ENCODE data around the gene ADNP2. TPM values are rescaled to one million over a fixed set of nuclear protein-coding genes. Genes with fewer than 3 reads are reported as not detected.

The ADNP2 gene
- total and polyA plus RNA-seq, 2 experiments from 2014 or later = 19.3 to 66.4 TPM

DNA sequence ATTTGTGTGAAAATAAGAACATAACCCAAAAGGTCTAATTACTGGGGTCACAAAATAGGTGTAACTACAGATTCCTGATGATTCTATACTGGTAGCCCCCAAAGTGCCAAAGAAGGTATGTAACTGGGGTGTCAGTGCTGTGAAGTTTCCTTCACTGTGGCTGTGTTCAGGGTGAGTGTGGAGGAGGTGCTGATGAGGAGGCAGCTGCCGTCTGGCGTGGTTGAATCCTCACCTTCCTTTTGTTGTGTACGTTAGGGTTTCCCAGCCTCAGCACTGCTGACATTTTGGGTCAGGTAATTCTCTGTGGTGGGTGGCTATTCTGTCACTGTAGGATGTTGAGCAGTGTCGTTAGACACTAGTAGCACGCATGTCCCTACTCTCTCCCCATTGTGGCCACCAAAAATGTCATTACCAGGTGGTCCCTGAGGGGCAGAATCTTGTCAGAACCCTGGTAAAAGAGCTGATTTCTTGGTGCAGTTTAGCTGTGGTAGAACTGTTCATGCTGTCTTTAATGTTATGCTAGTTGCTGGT lies 31.5 kb downstream of the ADNP2 start:
- Mint-ChIP-seq H3K9me3 (no peaks in the 10 kb centered on the region), H3K27me3 (ENCODE audit: insufficient read depth, low read depth, poor library complexity) (peaks cover 3% of the 10 kb centered on the region), H3K4me3 (no peak overlapping the region), H3K27ac (no peak overlapping the region), H3K36me3 (ENCODE audit: low read depth) (peaks cover 50% of the 10 kb centered on the region), H3K4me1 (0 out of 3 replicates have a peak, but pooled peaks cover 4% of the 10 kb centered on the region)
- no peaks in the 10 kb centered on the region; the same call in 1 of the 2 replicates for H3F3A ChIP-seq (replicated peaks; ENCODE audit: low read depth)
- TF ChIP-seq EZH2 (IDR thresholded peaks at IDR 0.05; ENCODE audit: low read depth, unreplicated experiment) (no peak), CREB1 (CRISPR knock-in tag; IDR thresholded peaks at IDR 0.05; ENCODE audit: low read depth) (no peak), ZNF114 (CRISPR knock-in tag; IDR thresholded peaks at IDR 0.05) (no peak), ZNF331 (CRISPR knock-in tag; IDR thresholded peaks at IDR 0.05; ENCODE audit: low read depth) (no peak), STAT1 (IDR thresholded peaks at IDR 0.05; ENCODE audit: unreplicated experiment) (no peak), NANOG (IDR thresholded peaks at IDR 0.05; ENCODE audit: borderline replicate concordance) (no peak), JUNB (IDR thresholded peaks at IDR 0.05; ENCODE audit: unreplicated experiment) (no peak), EZH2phosphoT487 (IDR thresholded peaks at IDR 0.05; ENCODE audit: unreplicated experiment) (no peak)
- TF ChIP-seq, protein P1, sequence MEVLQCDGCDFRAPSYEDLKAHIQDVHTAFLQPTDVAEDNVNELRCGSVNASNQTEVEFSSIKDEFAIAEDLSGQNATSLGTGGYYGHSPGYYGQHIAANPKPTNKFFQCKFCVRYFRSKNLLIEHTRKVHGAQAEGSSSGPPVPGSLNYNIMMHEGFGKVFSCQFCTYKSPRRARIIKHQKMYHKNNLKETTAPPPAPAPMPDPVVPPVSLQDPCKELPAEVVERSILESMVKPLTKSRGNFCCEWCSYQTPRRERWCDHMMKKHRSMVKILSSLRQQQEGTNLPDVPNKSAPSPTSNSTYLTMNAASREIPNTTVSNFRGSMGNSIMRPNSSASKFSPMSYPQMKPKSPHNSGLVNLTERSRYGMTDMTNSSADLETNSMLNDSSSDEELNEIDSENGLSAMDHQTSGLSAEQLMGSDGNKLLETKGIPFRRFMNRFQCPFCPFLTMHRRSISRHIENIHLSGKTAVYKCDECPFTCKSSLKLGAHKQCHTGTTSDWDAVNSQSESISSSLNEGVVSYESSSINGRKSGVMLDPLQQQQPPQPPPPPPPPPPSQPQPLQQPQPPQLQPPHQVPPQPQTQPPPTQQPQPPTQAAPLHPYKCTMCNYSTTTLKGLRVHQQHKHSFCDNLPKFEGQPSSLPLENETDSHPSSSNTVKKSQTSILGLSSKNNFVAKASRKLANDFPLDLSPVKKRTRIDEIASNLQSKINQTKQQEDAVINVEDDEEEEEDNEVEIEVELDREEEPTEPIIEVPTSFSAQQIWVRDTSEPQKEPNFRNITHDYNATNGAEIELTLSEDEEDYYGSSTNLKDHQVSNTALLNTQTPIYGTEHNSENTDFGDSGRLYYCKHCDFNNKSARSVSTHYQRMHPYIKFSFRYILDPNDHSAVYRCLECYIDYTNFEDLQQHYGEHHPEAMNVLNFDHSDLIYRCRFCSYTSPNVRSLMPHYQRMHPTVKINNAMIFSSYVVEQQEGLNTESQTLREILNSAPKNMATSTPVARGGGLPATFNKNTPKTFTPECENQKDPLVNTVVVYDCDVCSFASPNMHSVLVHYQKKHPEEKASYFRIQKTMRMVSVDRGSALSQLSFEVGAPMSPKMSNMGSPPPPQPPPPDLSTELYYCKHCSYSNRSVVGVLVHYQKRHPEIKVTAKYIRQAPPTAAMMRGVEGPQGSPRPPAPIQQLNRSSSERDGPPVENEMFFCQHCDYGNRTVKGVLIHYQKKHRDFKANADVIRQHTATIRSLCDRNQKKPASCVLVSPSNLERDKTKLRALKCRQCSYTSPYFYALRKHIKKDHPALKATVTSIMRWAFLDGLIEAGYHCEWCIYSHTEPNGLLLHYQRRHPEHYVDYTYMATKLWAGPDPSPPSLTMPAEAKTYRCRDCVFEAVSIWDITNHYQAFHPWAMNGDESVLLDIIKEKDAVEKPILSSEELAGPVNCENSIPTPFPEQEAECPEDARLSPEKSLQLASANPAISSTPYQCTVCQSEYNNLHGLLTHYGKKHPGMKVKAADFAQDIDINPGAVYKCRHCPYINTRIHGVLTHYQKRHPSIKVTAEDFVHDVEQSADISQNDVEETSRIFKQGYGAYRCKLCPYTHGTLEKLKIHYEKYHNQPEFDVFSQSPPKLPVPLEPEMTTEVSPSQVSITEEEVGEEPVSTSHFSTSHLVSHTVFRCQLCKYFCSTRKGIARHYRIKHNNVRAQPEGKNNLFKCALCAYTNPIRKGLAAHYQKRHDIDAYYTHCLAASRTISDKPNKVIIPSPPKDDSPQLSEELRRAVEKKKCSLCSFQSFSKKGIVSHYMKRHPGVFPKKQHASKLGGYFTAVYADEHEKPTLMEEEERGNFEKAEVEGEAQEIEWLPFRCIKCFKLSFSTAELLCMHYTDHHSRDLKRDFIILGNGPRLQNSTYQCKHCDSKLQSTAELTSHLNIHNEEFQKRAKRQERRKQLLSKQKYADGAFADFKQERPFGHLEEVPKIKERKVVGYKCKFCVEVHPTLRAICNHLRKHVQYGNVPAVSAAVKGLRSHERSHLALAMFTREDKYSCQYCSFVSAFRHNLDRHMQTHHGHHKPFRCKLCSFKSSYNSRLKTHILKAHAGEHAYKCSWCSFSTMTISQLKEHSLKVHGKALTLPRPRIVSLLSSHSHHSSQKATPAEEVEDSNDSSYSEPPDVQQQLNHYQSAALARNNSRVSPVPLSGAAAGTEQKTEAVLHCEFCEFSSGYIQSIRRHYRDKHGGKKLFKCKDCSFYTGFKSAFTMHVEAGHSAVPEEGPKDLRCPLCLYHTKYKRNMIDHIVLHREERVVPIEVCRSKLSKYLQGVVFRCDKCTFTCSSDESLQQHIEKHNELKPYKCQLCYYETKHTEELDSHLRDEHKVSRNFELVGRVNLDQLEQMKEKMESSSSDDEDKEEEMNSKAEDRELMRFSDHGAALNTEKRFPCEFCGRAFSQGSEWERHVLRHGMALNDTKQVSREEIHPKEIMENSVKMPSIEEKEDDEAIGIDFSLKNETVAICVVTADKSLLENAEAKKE (CRISPR knock-in tag; IDR thresholded peaks at IDR 0.05) = no peak
- TF ChIP-seq, protein P2, sequence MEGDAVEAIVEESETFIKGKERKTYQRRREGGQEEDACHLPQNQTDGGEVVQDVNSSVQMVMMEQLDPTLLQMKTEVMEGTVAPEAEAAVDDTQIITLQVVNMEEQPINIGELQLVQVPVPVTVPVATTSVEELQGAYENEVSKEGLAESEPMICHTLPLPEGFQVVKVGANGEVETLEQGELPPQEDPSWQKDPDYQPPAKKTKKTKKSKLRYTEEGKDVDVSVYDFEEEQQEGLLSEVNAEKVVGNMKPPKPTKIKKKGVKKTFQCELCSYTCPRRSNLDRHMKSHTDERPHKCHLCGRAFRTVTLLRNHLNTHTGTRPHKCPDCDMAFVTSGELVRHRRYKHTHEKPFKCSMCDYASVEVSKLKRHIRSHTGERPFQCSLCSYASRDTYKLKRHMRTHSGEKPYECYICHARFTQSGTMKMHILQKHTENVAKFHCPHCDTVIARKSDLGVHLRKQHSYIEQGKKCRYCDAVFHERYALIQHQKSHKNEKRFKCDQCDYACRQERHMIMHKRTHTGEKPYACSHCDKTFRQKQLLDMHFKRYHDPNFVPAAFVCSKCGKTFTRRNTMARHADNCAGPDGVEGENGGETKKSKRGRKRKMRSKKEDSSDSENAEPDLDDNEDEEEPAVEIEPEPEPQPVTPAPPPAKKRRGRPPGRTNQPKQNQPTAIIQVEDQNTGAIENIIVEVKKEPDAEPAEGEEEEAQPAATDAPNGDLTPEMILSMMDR (conservative IDR thresholded peaks at IDR 0.05; ENCODE audit: low read depth in 2 of 2) = no peak
- TF ChIP-seq, protein P3, sequence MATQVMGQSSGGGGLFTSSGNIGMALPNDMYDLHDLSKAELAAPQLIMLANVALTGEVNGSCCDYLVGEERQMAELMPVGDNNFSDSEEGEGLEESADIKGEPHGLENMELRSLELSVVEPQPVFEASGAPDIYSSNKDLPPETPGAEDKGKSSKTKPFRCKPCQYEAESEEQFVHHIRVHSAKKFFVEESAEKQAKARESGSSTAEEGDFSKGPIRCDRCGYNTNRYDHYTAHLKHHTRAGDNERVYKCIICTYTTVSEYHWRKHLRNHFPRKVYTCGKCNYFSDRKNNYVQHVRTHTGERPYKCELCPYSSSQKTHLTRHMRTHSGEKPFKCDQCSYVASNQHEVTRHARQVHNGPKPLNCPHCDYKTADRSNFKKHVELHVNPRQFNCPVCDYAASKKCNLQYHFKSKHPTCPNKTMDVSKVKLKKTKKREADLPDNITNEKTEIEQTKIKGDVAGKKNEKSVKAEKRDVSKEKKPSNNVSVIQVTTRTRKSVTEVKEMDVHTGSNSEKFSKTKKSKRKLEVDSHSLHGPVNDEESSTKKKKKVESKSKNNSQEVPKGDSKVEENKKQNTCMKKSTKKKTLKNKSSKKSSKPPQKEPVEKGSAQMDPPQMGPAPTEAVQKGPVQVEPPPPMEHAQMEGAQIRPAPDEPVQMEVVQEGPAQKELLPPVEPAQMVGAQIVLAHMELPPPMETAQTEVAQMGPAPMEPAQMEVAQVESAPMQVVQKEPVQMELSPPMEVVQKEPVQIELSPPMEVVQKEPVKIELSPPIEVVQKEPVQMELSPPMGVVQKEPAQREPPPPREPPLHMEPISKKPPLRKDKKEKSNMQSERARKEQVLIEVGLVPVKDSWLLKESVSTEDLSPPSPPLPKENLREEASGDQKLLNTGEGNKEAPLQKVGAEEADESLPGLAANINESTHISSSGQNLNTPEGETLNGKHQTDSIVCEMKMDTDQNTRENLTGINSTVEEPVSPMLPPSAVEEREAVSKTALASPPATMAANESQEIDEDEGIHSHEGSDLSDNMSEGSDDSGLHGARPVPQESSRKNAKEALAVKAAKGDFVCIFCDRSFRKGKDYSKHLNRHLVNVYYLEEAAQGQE (IDR thresholded peaks at IDR 0.05; ENCODE audit: unreplicated experiment) = no peak
- DNase-seq (ENCODE audit: low spot score) = no peak
- peaks cover 27% of the 10 kb centered on the region for H4K20me1 ChIP-seq (replicated peaks; ENCODE audit: insufficient read depth)
- peaks cover 11% of the 10 kb centered on the region for H3K36me3 ChIP-seq (ENCODE audit: insufficient read depth)
- H3K27ac ChIP-seq (ENCODE audit: low read depth) = no peak overlapping the region
- H3K27me3 ChIP-seq (ENCODE audit: insufficient read depth) = no peaks in the 10 kb centered on the region
- H2AFZ ChIP-seq = no peak overlapping the region
- no peak overlapping the region for H3K4me3 ChIP-seq
- ATAC-seq = no peak
- H3K4me2 ChIP-seq = no peak overlapping the region
- H3K9me2 ChIP-seq (ENCODE audit: insufficient read depth) = no peaks in the 10 kb centered on the region
- H3K4me1 ChIP-seq (ENCODE audit: insufficient read depth) = no peaks in the 10 kb centered on the region
- H3K79me2 ChIP-seq (replicated peaks; ENCODE audit: insufficient read depth) = peaks cover 15% of the 10 kb centered on the region

Data from GM23338 (cell line).